Cerebellar cortex (tissue), 1 donor: ENCODE data around the gene RGL4.
A peak's percentile ranks its signal among the peaks of the same experiment; 100 is the strongest.
"Not testable (repeated sequence)": the region's sequence is repeated elsewhere in the genome, so short reads cannot be mapped to it uniquely, and the experiment has no call there.

ENCODE experiments used
- DNase-seq: peaks from one replicate; pipeline ENCODE4 v3.0.0-alpha.2; 2015; ENCODE audit warnings: low spot score

Gene RGL4

DNA sequence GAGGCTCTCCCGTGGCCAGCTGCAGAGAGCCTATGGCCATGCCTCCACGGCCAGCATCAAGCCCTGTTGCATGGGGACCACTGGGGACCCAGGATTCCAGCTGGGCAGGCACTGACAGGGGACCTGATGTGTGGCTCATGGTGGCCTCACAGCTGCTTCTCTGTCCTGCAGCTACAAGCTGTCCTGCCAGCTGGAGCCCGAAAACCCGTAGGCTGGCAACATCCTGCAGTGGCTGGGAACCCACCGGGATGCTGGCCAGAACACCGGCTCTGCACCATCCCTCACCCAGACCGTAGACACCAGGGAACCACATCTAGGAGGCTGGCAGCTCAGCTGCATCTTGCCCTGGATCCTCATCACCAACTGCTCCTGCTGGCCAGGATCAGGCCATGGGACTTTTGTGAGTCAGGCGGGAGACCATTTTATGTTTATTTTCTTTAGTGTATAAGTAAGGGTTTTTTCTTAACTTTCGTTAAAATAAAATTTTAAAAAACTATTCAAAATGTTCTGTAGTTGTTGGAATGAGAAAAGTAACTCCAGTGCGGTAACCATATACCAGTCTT is 7.9 kb downstream of the RGL4 start:
- DNase-seq: no peak

GRCh38 chr22:23700706-23701105 is 9.9 kb downstream of the RGL4 start:
- no peak for DNase-seq

DNA sequence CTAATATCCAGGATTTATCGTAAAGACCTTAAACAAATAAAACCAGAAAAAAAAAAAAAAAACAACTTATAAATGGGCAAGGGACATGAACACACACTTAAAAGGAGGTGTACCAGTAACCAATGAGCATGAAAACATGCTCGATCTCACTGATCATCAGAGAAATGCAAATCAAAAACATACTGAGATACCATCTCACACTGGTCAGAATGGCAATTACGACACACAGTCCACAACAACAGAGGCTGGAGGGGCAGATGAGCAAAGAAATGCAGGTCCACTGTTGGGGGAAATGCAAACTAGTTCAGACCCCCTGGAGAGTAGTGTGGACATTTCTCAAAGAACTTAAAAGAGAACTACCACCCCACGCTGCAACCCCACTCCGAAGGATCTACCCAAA is 13.2 kb downstream of the RGL4 start:
- no peak for DNase-seq

GRCh38 chr22:23704829-23705228 is 14.0 kb downstream of the RGL4 start:
- DNase-seq: no peak

DNA sequence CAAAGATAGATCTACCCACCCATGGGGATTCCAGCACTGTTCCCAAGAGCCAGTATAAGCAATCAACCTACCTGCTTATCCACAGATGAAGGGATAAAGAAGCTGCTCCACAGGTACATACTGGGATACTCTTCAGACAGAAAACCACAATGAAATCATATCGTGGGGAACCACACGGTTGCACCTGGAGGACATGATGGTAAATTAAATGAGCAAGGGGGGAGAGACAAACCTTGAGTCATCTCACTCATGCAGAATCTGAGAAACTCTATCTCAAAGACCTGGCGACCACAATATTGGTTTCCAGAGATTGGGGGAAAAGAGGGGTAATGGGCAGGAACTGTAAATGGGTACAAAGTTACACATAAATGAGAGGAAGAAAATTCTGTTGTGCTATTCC is 14.5 kb downstream of the RGL4 start:
- no peak for DNase-seq

DNA sequence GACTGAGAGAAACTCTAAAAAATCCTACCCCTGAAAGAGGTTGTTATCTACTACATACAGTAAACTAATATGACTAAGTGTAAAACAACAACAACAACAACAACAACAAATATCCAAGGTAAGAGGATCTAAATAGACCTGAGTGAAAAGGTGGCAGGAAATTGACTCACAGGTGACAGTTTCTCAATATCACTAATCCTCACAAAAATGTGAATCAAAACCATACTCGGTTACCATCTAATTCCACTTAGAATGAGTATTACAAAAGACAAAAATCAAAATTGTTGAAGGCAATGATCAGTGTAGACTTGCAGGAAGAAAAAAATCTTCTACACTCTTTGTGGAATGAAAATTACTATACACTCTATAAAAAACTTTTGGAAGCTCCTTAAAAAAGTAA is 17.5 kb downstream of the RGL4 start:
- DNase-seq: no peak

GRCh38 chr22:23709107-23709506 is 18.3 kb downstream of the RGL4 start:
- DNase-seq: no peak

GRCh38 chr22:23712256-23712655 is 21.4 kb downstream of the RGL4 start:
- DNase-seq: no peak

DNA sequence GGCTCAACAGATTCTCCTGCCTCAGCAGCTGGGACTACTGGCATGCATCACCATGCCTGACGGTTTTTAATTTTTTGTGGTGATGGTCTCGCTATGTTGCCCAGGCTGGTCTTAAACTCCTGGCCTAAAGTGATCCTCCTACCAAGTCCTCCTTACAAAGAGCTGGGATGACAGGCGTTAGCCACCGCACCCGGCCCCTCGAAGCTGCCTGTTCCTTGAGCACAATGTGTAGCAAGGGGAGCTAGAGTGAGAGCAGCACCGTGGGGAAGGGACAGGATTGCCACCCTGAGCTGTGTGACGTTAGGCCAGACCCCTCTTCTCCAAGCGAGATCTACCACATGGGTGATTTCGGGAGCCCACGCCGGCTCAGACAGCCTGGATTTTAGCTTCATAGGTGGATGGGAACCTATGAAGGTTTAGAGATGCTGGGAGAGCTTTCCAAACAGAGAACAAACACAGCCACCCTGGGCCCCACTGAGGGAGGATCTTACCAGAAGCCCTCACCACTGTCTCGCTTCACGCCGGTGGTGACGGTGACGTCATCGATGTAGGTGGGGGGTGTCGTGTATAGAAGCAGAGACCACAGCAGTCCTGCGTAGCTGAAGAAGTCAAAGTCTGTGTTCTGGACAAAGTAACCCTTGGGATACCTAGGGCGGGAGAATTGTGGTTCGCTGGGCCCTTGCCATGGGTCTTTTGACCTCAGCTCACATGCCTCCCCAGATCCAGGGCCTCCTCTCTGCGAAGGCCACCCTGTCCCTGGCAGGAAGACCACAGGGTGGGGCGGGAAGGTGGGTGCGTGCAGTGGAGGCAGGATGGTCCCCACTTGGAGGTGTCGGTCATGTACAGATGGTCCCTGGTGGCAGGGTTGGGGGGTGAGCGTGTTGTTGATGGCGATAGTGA is 23.1 kb downstream of the RGL4 start:
- DNase-seq: no peak

- no peak for DNase-seq
Observed at GRCh38 chr22:23714596-23715578, 24.1 kb downstream of the RGL4 start.

DNA sequence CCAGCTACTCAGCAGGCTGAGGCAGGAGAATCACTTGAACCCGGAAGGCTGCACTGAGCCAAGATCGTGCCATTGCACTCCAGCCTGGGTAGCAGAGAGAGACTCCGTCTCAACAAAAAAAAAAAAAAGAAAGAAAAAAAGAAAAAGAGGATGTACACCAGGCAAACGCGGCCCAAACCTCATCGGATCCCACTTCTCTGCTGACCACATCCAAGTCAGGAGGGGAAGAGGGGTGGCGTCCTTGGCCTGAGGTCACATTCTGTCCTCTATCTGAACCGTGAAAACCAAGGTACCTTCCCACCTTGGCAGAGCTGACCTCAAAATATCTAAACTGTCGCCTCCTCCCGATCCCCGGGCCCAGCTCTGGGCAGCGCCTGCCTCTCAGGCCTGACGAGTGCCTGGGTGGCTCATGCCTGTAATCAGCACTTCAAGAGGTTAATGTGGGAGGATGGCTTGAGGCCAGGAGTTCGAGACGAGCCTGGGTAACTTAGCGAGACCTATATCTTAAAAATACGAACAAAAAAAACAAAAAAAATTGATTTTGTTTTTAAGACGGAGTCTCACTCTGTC is 25.1 kb downstream of the RGL4 start:
- DNase-seq: no peak

GRCh38 chr22:23716811-23717801 is 26.3 kb downstream of the RGL4 start:
- DNase-seq: peak; percentile 83

DNA sequence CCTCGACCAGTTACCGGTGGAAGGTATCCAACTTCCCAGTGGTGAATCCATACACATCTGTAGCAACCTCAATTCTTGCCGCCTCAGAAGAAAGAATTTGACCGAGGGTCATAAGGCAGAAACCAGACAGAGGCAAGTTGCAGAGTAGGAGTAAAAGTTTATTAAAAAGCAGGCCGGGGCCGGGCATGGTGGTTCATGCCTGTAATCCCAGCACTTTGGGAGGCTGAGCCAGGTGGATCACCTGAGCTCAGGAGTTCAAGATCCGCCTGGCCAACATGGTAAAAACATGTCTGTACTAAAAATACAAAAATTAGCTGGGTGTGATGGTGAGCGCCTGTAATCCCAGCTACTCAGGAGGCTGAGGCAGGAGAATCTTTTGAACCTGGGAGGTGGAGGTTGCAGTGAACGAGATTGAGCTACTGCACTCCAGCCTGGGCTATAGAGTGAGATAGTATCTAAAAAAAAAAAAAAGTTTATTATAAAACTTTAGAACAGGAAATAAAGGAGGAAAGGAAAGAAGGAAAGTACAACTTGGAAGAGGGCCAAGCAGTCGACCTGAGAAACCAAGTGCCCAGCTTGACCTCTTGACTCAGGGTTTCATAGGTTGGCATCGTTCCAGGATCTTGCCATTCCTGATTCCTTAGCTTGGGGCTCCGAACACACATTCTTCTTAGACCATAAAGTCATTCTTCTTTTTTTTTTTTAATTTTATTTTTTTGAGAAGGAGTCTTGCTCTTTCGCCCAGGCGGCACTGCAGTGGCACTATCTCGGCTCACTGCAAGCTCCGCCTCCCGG is 27.8 kb downstream of the RGL4 start:
- DNase-seq: no peak

DNA sequence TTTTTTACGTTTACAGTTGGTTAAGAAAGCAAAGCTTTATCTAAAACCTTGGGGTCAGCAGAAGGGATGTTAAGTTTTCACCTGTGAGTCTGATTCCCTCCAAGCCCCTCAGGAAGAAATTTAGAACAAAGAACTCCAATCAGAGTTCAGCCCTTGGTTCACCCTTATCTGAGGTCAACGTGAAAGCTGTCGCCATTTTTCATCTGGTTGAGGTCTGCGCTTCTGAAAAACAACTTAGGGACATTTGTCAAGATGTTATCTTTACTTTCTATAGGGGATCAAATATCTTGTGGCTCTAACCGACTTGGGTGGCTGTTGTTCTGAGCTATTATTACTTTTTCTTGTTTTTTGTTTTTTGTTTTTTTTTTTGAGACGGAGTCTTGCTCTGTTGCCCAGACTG is 30.0 kb downstream of the RGL4 start:
- no peak for DNase-seq

GRCh38 chr22:23722160-23722559 is 31.3 kb downstream of the RGL4 start:
- no peak for DNase-seq

- DNase-seq: no peak
Observed at GRCh38 chr22:23722724-23723123, 31.9 kb downstream of the RGL4 start.

DNA sequence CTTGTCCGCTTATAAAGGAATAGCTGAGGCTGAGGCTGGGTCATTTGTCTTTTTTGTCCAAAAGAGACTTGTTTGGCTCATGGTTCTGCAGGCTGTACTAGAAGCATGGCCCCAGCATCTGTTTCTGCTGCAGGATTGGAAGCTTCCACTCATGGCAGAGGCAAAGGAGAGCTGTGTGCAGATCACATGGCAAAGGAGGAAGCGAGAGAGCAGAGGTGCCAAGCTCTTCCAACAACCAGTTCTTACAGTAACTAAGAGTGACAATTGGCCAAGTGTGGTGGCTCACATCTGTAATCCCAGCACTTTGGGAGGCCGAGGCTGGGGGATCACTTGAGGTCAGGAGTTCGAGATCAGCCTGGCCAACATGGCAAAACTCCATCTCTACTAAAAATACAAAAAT is 37.3 kb downstream of the RGL4 start:
- not testable (repeated sequence) for DNase-seq

DNA sequence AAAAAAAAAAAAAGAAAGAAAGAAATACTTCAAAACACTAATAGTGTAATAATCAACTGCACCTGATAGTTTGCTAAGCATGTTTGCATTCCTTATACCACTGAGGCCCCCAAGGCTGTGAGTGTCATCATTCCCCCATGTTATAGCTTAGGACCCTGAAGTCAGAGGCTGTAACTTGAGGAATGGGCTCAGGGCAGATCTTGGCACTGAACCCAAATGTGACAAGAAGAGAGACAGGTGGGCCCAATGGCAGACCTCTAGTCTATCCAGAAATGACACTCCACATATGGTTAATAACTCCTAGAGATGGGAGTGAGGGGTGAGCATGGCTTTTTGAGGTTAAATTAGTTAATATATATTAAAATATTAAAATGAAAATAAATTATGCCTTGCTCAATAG is 46.9 kb downstream of the RGL4 start:
- no peak for DNase-seq

DNA sequence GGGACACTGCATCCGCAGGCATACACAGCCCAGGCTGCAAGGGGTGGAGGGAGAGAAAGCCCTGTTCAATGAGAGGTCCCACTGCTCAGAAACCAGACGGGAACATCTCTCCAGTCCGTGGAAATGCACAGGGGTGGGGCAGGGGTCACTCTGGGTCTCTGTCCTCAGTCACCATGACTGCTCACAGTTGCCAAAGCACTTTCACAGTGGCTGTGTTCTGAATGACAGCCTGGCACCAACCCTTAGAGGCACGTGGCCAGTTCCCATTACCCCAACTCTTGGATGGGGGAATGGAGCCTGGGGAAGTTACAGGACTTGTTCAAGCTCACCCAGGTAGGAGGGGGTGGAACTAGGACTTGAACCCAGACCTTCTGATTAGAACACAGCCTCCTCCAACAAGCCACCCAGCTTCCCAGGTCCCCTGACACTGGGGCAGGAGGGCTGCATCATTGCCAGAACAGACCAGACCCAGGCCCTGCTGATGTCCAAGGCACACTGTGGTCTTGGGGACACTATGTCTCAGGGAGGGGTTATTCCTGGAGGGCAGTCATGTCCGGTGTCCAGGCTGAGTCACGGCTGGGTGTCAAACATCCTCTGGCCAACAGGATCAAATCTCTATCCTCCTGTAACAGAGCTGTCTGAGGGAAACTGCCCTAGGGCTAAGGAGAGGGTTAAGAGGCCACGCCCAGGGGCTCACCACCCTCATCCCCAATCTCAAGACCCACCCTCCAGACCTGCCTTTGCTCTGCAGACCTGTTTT is 51.9 kb downstream of the RGL4 start:
- DNase-seq: no peak
